DOHH2 (cell line): ENCODE data around the gene PRR23B.

Experiments used
- H3F3A ChIP-seq: fragments of 200-600 bp; sonication (generic), shearing (Covaris generic); 2 replicates; pipeline ENCODE4 v1.6.0; 2016; ENCODE audit warnings: antibody characterized with exemption, mild to moderate bottlenecking; ENCODE audit not compliant: control insufficient read depth, insufficient read depth
- H3K27ac ChIP-seq: fragments of 200-600 bp; sonication (generic); 2 replicates; pipeline ENCODE4 v1.5.1; 2014; ENCODE audit warnings: low read depth, mild to moderate bottlenecking, low read length, moderate library complexity
- H3K27me3 ChIP-seq: fragments of 200-600 bp; sonication (generic); 2 replicates; pipeline ENCODE4 v1.6.1; 2014; ENCODE audit warnings: mild to moderate bottlenecking, low read length, mixed read lengths; ENCODE audit not compliant: control insufficient read depth
- H3K36me3 ChIP-seq: fragments of 200-600 bp; sonication (generic); 2 replicates; pipeline ENCODE4 v1.6.1; 2014; ENCODE audit warnings: mild to moderate bottlenecking, low read length, moderate library complexity, mixed read lengths; ENCODE audit not compliant: control insufficient read depth
- H3K4me1 ChIP-seq: fragments of 200-600 bp; sonication (generic); 2 replicates; pipeline ENCODE4 v1.6.1; 2014; ENCODE audit warnings: mild to moderate bottlenecking, low read length, mixed read lengths; ENCODE audit not compliant: control insufficient read depth
- H3K4me2 ChIP-seq: fragments of 200-600 bp; sonication (generic); 2 replicates; pipeline ENCODE4 v1.6.0; 2014; ENCODE audit warnings: mild to moderate bottlenecking, low read length, moderate library complexity
- H3K4me3 ChIP-seq: fragments of 200-600 bp; sonication (generic); 2 replicates; pipeline ENCODE4 v1.5.1; 2014; ENCODE audit warnings: mild to moderate bottlenecking, low read length, mixed read lengths
- H3K79me2 ChIP-seq: fragments of 200-600 bp; sonication (generic); 2 replicates; pipeline ENCODE4 v1.6.1; 2014; ENCODE audit warnings: mild to moderate bottlenecking, low read length, mixed read lengths; ENCODE audit not compliant: control insufficient read depth
- H3K9me2 ChIP-seq: fragments of 200-600 bp; sonication (generic); replicated peaks from 2 replicates; pipeline ENCODE4 v1.6.1; 2014; ENCODE audit warnings: mild to moderate bottlenecking, low read length, mixed read lengths; ENCODE audit not compliant: control insufficient read depth
- H3K9me3 ChIP-seq: fragments of 200-600 bp; sonication (generic); 2 replicates; pipeline ENCODE4 v1.6.1; 2014; ENCODE audit warnings: antibody characterized with exemption, low read length, mixed read lengths; ENCODE audit not compliant: control insufficient read depth, insufficient read depth
- H4K20me1 ChIP-seq: fragments of 200-600 bp; sonication (generic); 2 replicates; pipeline ENCODE4 v1.6.0; 2014; ENCODE audit warnings: low read depth, mild to moderate bottlenecking, antibody characterized with exemption, low read length, moderate library complexity; ENCODE audit not compliant: control insufficient read depth, insufficient read depth
- CTCF ChIP-seq: fragments of 200-600 bp; sonication (generic); IDR thresholded peaks from one replicate; pipeline ENCODE4 v1.5.1; 2014; ENCODE audit warnings: antibody characterized with exemption, mild to moderate bottlenecking, low read depth, low read length; ENCODE audit not compliant: poor library complexity, severe bottlenecking
- EZH2phosphoT487 ChIP-seq: fragments of 200-600 bp; sonication (generic); IDR thresholded peaks from 2 replicates; pipeline ENCODE4 v1.6.1; 2017; ENCODE audit warnings: borderline replicate concordance, mild to moderate bottlenecking, antibody characterized with exemption, low read length, moderate library complexity, mixed read lengths

The PRR23B gene

GRCh38 chr3:138976047-138976446, 44.7 kb downstream of the PRR23B start:
- no peaks in the 10 kb centered on the region for H3K79me2 ChIP-seq
- H3K27me3 ChIP-seq, result no peaks in the 10 kb centered on the region; the same call in 1 of the 2 replicates
- no peaks in the 10 kb centered on the region for H3K36me3 ChIP-seq
- H3K9me2 ChIP-seq, result no peaks in the 10 kb centered on the region
- H3K4me1 ChIP-seq, result no peaks in the 10 kb centered on the region
- no peaks in the 10 kb centered on the region for H4K20me1 ChIP-seq
- no peaks in the 10 kb centered on the region for H3K9me3 ChIP-seq
- TF ChIP-seq EZH2phosphoT487 (no peak), CTCF (no peak)
- no peak overlapping the region for H3K4me3 ChIP-seq
- H3K4me2 ChIP-seq, result no peak overlapping the region
- H3F3A ChIP-seq, result no peaks in the 10 kb centered on the region
- H3K27ac ChIP-seq, result no peak overlapping the region

GRCh38 chr3:138975351-138975750, 45.4 kb downstream of the PRR23B start:
- Histone ChIP-seq H3K4me1 (no peaks in the 10 kb centered on the region), H3K27me3 (no peaks in the 10 kb centered on the region; the same call in 1 of the 2 replicates), H4K20me1 (no peaks in the 10 kb centered on the region), H3K9me3 (no peaks in the 10 kb centered on the region), H3K4me3 (no peak overlapping the region), H3K9me2 (no peaks in the 10 kb centered on the region), H3K27ac (no peak overlapping the region), H3K79me2 (no peaks in the 10 kb centered on the region), H3K36me3 (no peaks in the 10 kb centered on the region), H3F3A (no peaks in the 10 kb centered on the region), H3K4me2 (no peak overlapping the region)
- no peak for TF ChIP-seq EZH2phosphoT487
- no peak for TF ChIP-seq CTCF

GRCh38 chr3:138974462-138974861, 46.3 kb downstream of the PRR23B start:
- no peak overlapping the region for H3K4me2 ChIP-seq
- TF ChIP-seq CTCF (no peak), EZH2phosphoT487 (no peak)
- no peaks in the 10 kb centered on the region for H3K9me3 ChIP-seq
- no peaks in the 10 kb centered on the region for H3K4me1 ChIP-seq
- no peak overlapping the region for H3K4me3 ChIP-seq
- H3K9me2 ChIP-seq, result no peaks in the 10 kb centered on the region
- H3K79me2 ChIP-seq, result no peaks in the 10 kb centered on the region
- H3F3A ChIP-seq, result no peaks in the 10 kb centered on the region
- no peak overlapping the region for H3K27ac ChIP-seq
- H3K36me3 ChIP-seq, result no peaks in the 10 kb centered on the region
- H3K27me3 ChIP-seq, result no peaks in the 10 kb centered on the region; the same call in 1 of the 2 replicates
- no peaks in the 10 kb centered on the region for H4K20me1 ChIP-seq
